GM12892 (cell line): ENCODE data around the gene RHBDL2.

Source experiments
- POLR2A ChIP-seq: IDR thresholded peaks from 2 replicates; pipeline ENCODE4 v1.6.1; 2011; ENCODE audit warnings: low read depth, low read length, control low read depth
- POLR2AphosphoS5 ChIP-seq: IDR thresholded peaks from 2 replicates; pipeline ENCODE4 v1.6.1; 2011; ENCODE audit warnings: low read depth, low read length, control low read depth
- TAF1 ChIP-seq: IDR thresholded peaks from 2 replicates; pipeline ENCODE4 v1.6.1; 2011; ENCODE audit warnings: low read depth, mild to moderate bottlenecking, control low read depth, low read length, borderline replicate concordance

GRCh38 chr1:38840281-38840680 is 101.3 kb downstream of the RHBDL2 start:
- TF ChIP-seq POLR2AphosphoS5 (no peak), POLR2A (no peak), TAF1 (no peak)
